HepG2 (cell line): ENCODE data around the gene DDX54. TPM values are rescaled to one million over a fixed set of nuclear protein-coding genes. Genes with fewer than 3 reads are reported as not detected.
A peak's percentile ranks its signal among the peaks of the same experiment; 100 is the strongest.

Source experiments
- ATAC-seq: fragments of 200-7000 bp; cut with Tn5 transposase; 3 replicates; pipeline ENCODE4 v1.9.1; 2020; ENCODE audit warnings: mild to moderate bottlenecking, moderate library complexity
- BruUV-seq: library from RNA; stranded (reverse); fragments of 400-500 nt; replicated peaks from 2 replicates; lab custom pipeline; 2021; lab: Mats Ljungman, UMichigan
- CTCF ChIA-PET: fragments of 300-600 bp; formaldehyde crosslinking; extraction: SDS; loops from one replicate; lab custom pipeline; 2021; ENCODE audit warnings: low total read pairs, inconsistent platforms, low intra/inter-chr PET ratio; lab: Yijun Ruan, JAX
- POLR2A ChIA-PET: fragments of 350-600 bp; sonication (Branson Sonifier 250); formaldehyde crosslinking; loops from one replicate; lab custom pipeline; 2020; ENCODE audit warnings: antibody characterized with exemption, inconsistent platforms; lab: Yijun Ruan, JAX
- DNase-seq: peaks from one replicate; pipeline ENCODE4 v3.0.0-alpha.2; 2015; ENCODE audit warnings: low spot score
- FAIRE-seq: peaks from 3 replicates; lab custom pipeline; 2011; peaks lifted over from hg19 to GRCh38; lab: Jason Lieb, UNC
- H2AFZ ChIP-seq: one replicate; pipeline ENCODE4 v1.6.1; 2011; ENCODE audit warnings: low read length, inconsistent platforms
- H3K27ac ChIP-seq: fragments of 300-600 bp; 3 replicates; pipeline ENCODE4 v1.8.0; 2011; ENCODE audit warnings: mixed run types, mild to moderate bottlenecking, mixed read lengths, low read length, inconsistent platforms; ENCODE audit not compliant: insufficient read depth; ENCODE audit errors: extremely low read length
- H3K27me3 ChIP-seq, 2 experiments: fragments of 200-600 bp in 1 of 2; 2 replicates in 1 of 2; 3 replicates in 1 of 2; pipeline versions ENCODE4 v1.6.0 to v1.8.0; 2011; ENCODE audit warnings: low read length in 2 of 2, mild to moderate bottlenecking in 2 of 2, moderate library complexity in 2 of 2, inconsistent platforms in 1 of 2; ENCODE audit not compliant: insufficient read depth in 2 of 2, control insufficient read depth in 1 of 2
- H3K36me3 ChIP-seq, 2 experiments: fragments of 200-600 bp in 1 of 2; replicated peaks in 1 of 2; 2 replicates in 1 of 2; 3 replicates in 1 of 2; pipeline versions ENCODE4 v1.5.1 to v1.8.0; 2011; ENCODE audit warnings: low read length in 2 of 2, inconsistent platforms in 1 of 2; ENCODE audit not compliant: insufficient read depth in 2 of 2, control insufficient read depth in 1 of 2
- H3K4me1 ChIP-seq: 2 replicates; pipeline ENCODE4 v1.5.1; 2012; ENCODE audit warnings: low read length, inconsistent platforms; ENCODE audit not compliant: insufficient read depth
- H3K4me2 ChIP-seq: 2 replicates; pipeline ENCODE4 v1.6.0; 2011; ENCODE audit warnings: low read depth, low read length, inconsistent platforms
- H3K4me3 ChIP-seq, 3 experiments: fragments of 200-600 bp in 1 of 3; sonication (generic), shearing (Covaris generic) in 1 of 3; replicated peaks in 1 of 3; 2 replicates each; pipeline ENCODE4 v1.5.1; 2011 to 2016; ENCODE audit warnings: low read length in 3 of 3, inconsistent platforms in 2 of 3, low read depth in 2 of 3, mild to moderate bottlenecking in 2 of 3, control low read depth in 1 of 3, mixed read lengths in 1 of 3; ENCODE audit not compliant: insufficient read depth in 1 of 3
- H3K79me2 ChIP-seq: one replicate; pipeline ENCODE4 v1.6.1; 2011; ENCODE audit warnings: low read length, inconsistent platforms; ENCODE audit not compliant: insufficient read depth
- H3K9ac ChIP-seq: 2 replicates; pipeline ENCODE4 v1.6.0; 2011; ENCODE audit warnings: mild to moderate bottlenecking, low read depth, low read length, inconsistent platforms; ENCODE audit not compliant: insufficient read depth
- H3K9me3 ChIP-seq: 2 replicates; pipeline ENCODE4 v1.5.1; 2012; ENCODE audit warnings: mild to moderate bottlenecking, low read length
- H4K20me1 ChIP-seq: 2 replicates; pipeline ENCODE4 v1.6.0; 2011; ENCODE audit warnings: inconsistent platforms, mild to moderate bottlenecking, low read length, moderate library complexity; ENCODE audit not compliant: insufficient read depth
- REL ChIP-seq: sonication (generic); formaldehyde crosslinking; conservative IDR thresholded peaks from 2 replicates; pipeline ENCODE4 v1.8.0; 2022; ENCODE audit warnings: mild to moderate bottlenecking, missing genetic modification reagents, moderate library complexity
- SIN3A ChIP-seq: IDR thresholded peaks from 2 replicates; pipeline ENCODE4 v1.6.1; 2011; ENCODE audit warnings: low read depth, mild to moderate bottlenecking, control low read depth, low read length, borderline replicate concordance
- ZFAT ChIP-seq: sonication (generic); formaldehyde crosslinking; conservative IDR thresholded peaks from 2 replicates; pipeline ENCODE4 v1.8.1; 2023; ENCODE audit warnings: missing genetic modification reagents, inconsistent platforms
- ZMYM2 ChIP-seq: sonication (generic); formaldehyde crosslinking; IDR thresholded peaks from 2 replicates; pipeline ENCODE4 v1.8.0; 2022; ENCODE audit warnings: mild to moderate bottlenecking, missing genetic modification reagents
- ZNF3 ChIP-seq: IDR thresholded peaks from 2 replicates; pipeline ENCODE4 v1.7.0; 2017; ENCODE audit warnings: inconsistent platforms
- WGBS: methylation state at CpG from one replicate; pipeline ENCODE4 v1.1.6; 2017; ENCODE audit warnings: low lambda C conversion rate; 5-methylcytosine and 5-hydroxymethylcytosine counted together
- in situ Hi-C: cut with HindIII; loops from 2 replicates; pipeline ENCODE4 v1.10.0; 2017; ENCODE audit warnings: low pct_unique_long_range_greater_than_20kb; ENCODE audit not compliant: extremely low pct_ligation_motif_present
- intact Hi-C: fragments of 100-400 bp; cut with micrococcal nuclease; formaldehyde crosslinking; loops from one replicate; pipeline ENCODE4 v1.10.0; 2022; ENCODE audit not compliant: unreplicated experiment
- polyA plus RNA-seq, 8 experiments: library from polyadenylated mRNA; depleted of rRNA in 3 of 8; stranded (reverse) in 7 of 8; unstranded in 1 of 8; fragments of >200 nt; fragmentation: Illumina TruSeq in 4 of 8; extraction: Trizol in 4 of 8; gene quantifications; 2 replicates each; pipeline versions ENCODE4 v1.2.1 to v1.2.3, GENCODE V29; 2011 to 2016; ENCODE audit warnings: low read depth in 4 of 8, missing spikeins in 1 of 8, mixed read lengths in 1 of 8; ENCODE audit not compliant: insufficient read depth in 1 of 8
- total RNA-seq, 5 experiments: library from RNA; depleted of rRNA; stranded (reverse); fragments of >200 nt; fragmentation: Illumina TruSeq; extraction: Trizol; gene quantifications; 2 replicates each; pipeline ENCODE4 v1.2.3, GENCODE V29; 2016; ENCODE audit warnings: low read depth in 1 of 5
- TF ChIP-seq, protein P1 (sequence below): sonication (generic); formaldehyde crosslinking; IDR thresholded peaks from 2 replicates; pipeline ENCODE4; 2020; ENCODE audit warnings: missing genetic modification reagents, mild to moderate bottlenecking, borderline replicate concordance
- TF ChIP-seq, protein P2 (sequence below): IDR thresholded peaks from 2 replicates; pipeline ENCODE4 v1.6.1; 2012; ENCODE audit warnings: low read length, improper control_type of control experiment
- TF ChIP-seq, protein P3 (sequence below): sonication (generic); formaldehyde crosslinking; IDR thresholded peaks from 2 replicates; pipeline ENCODE4 v1.5.0; 2020; ENCODE audit warnings: missing genetic modification reagents, mild to moderate bottlenecking, borderline replicate concordance
- TF ChIP-seq, protein P4 (sequence below): sonication (generic); formaldehyde crosslinking; IDR thresholded peaks from 2 replicates; pipeline ENCODE4 v1.5.0; 2020; ENCODE audit warnings: mild to moderate bottlenecking, missing genetic modification reagents
- TF ChIP-seq, protein P5 (sequence below): sonication (generic); formaldehyde crosslinking; IDR thresholded peaks from 2 replicates; pipeline ENCODE4 v1.4.0; 2020; ENCODE audit warnings: missing genetic modification reagents

The DDX54 gene
- total and polyA plus RNA-seq, 2 of the 13 experiments (the other 11 are each of a cell fraction or from before 2014, with no cell fraction given) = 59.7 to 61.1 TPM

DNA sequence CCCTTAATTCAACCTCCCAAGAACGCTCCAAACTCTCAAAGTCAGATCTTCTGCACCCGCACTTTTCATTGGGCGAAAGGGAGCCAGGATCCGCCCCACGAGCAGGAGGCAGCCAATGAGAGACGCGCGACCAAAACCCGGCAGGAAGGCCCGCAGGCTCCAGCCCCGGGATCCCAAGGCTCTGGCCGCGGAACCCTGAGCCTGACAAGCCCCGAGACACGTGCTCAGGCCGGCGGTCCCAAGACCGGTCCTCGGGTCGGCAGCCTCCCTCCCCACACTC is 438 bp downstream of the DDX54 start (continued):
- TF ChIP-seq, protein P1, sequence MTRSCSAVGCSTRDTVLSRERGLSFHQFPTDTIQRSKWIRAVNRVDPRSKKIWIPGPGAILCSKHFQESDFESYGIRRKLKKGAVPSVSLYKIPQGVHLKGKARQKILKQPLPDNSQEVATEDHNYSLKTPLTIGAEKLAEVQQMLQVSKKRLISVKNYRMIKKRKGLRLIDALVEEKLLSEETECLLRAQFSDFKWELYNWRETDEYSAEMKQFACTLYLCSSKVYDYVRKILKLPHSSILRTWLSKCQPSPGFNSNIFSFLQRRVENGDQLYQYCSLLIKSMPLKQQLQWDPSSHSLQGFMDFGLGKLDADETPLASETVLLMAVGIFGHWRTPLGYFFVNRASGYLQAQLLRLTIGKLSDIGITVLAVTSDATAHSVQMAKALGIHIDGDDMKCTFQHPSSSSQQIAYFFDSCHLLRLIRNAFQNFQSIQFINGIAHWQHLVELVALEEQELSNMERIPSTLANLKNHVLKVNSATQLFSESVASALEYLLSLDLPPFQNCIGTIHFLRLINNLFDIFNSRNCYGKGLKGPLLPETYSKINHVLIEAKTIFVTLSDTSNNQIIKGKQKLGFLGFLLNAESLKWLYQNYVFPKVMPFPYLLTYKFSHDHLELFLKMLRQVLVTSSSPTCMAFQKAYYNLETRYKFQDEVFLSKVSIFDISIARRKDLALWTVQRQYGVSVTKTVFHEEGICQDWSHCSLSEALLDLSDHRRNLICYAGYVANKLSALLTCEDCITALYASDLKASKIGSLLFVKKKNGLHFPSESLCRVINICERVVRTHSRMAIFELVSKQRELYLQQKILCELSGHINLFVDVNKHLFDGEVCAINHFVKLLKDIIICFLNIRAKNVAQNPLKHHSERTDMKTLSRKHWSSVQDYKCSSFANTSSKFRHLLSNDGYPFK (CRISPR knock-in tag) = no peak
- TF ChIP-seq, protein P2, sequence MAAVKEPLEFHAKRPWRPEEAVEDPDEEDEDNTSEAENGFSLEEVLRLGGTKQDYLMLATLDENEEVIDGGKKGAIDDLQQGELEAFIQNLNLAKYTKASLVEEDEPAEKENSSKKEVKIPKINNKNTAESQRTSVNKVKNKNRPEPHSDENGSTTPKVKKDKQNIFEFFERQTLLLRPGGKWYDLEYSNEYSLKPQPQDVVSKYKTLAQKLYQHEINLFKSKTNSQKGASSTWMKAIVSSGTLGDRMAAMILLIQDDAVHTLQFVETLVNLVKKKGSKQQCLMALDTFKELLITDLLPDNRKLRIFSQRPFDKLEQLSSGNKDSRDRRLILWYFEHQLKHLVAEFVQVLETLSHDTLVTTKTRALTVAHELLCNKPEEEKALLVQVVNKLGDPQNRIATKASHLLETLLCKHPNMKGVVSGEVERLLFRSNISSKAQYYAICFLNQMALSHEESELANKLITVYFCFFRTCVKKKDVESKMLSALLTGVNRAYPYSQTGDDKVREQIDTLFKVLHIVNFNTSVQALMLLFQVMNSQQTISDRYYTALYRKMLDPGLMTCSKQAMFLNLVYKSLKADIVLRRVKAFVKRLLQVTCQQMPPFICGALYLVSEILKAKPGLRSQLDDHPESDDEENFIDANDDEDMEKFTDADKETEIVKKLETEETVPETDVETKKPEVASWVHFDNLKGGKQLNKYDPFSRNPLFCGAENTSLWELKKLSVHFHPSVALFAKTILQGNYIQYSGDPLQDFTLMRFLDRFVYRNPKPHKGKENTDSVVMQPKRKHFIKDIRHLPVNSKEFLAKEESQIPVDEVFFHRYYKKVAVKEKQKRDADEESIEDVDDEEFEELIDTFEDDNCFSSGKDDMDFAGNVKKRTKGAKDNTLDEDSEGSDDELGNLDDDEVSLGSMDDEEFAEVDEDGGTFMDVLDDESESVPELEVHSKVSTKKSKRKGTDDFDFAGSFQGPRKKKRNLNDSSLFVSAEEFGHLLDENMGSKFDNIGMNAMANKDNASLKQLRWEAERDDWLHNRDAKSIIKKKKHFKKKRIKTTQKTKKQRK = no peak

DNA sequence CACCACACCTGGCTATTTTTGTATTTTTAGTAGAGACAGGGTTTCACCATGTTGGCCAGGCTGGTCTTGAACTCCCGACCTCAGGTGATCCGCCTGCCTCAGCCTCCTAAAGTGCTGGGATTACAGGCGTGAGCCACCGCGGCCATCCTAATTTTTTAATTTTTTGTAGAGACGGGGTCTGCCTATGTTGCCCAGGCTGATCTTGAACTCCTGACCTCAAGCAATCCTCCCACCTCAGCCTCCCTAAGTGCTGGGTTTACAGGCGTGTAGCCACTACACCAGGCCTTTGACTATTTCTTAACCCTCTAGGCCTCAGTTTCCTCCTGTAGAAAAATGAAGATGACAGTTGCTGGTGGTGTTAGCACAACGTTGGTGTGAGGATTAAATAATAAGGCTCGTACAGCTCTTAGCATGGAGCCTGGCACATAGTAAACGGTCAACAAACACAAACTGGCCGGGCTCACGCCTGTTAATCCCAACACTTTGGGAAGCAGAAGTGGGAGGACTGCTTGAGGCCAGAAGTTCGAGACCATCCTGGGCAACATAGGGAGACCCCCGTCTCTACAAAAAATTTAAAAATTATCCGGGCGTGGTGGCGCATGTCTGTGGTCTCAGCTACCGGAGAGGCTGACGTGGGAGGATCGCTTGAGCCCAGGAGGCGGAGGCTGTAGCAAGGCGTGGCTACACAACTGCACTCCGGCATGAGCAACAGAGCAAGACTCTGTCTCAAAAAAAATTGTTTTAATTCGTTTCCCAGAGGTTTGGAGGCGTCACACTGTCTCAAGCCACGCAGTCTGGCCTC is 979 bp downstream of the DDX54 start:
- ATAC-seq = peak; percentile 39
- no peaks in the 10 kb centered on the region; the same call in 1 of the 2 replicates for H4K20me1 ChIP-seq
- peak overlapping the region; percentile 98 for H3K9ac ChIP-seq
- peak; percentile 21 for FAIRE-seq
- no peaks in the 10 kb centered on the region for H3K27me3 ChIP-seq
- no TSS peak for BruUV-seq
- intact Hi-C loops (no loop called here), in situ Hi-C loops (no loop called here)
- peaks cover 34% of the 10 kb centered on the region for H3K4me1 ChIP-seq
- ChIA-PET CTCF (no interaction called here), POLR2A (interaction anchor here (1.3 to 2.5 kb wide), 6 partner anchors 9 to 39 kb away, joined by 3 to 14 read pairs (median 11); partner anchors contain the start of gene TPCN1)
- H3K9me3 ChIP-seq = no peaks in the 10 kb centered on the region
- no peak overlapping the region for H2AFZ ChIP-seq
- TF ChIP-seq REL (CRISPR knock-in tag) (0 out of 2 replicates have a peak, but pooled peaks have one; percentile 6), ZMYM2 (peak; percentile 39; the same call in 1 of the 2 replicates), SIN3A (0 out of 2 replicates have a peak, but pooled peaks have one; percentile 33), ZNF3 (peak; percentile 75; the same call in 1 of the 2 replicates), ZFAT (CRISPR knock-in tag) (no peak)
- TF ChIP-seq, protein P3, sequence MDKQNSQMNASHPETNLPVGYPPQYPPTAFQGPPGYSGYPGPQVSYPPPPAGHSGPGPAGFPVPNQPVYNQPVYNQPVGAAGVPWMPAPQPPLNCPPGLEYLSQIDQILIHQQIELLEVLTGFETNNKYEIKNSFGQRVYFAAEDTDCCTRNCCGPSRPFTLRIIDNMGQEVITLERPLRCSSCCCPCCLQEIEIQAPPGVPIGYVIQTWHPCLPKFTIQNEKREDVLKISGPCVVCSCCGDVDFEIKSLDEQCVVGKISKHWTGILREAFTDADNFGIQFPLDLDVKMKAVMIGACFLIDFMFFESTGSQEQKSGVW (CRISPR knock-in tag) = no peak
- TF ChIP-seq, protein P4, sequence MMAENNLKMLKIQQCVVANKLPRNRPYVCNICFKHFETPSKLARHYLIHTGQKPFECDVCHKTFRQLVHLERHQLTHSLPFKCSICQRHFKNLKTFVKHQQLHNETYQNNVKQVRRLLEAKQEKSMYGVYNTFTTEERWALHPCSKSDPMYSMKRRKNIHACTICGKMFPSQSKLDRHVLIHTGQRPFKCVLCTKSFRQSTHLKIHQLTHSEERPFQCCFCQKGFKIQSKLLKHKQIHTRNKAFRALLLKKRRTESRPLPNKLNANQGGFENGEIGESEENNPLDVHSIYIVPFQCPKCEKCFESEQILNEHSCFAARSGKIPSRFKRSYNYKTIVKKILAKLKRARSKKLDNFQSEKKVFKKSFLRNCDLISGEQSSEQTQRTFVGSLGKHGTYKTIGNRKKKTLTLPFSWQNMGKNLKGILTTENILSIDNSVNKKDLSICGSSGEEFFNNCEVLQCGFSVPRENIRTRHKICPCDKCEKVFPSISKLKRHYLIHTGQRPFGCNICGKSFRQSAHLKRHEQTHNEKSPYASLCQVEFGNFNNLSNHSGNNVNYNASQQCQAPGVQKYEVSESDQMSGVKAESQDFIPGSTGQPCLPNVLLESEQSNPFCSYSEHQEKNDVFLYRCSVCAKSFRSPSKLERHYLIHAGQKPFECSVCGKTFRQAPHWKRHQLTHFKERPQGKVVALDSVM (CRISPR knock-in tag) = peak; percentile 96
- TF ChIP-seq, protein P5, sequence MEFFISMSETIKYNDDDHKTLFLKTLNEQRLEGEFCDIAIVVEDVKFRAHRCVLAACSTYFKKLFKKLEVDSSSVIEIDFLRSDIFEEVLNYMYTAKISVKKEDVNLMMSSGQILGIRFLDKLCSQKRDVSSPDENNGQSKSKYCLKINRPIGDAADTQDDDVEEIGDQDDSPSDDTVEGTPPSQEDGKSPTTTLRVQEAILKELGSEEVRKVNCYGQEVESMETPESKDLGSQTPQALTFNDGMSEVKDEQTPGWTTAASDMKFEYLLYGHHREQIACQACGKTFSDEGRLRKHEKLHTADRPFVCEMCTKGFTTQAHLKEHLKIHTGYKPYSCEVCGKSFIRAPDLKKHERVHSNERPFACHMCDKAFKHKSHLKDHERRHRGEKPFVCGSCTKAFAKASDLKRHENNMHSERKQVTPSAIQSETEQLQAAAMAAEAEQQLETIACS (CRISPR knock-in tag) = no peak
- WGBS = 28% methylated on average over 21 of the region's 26 CpGs
- DNase-seq = no peak
- peaks cover 50% of the 10 kb centered on the region for H3K79me2 ChIP-seq
- H3K4me3 ChIP-seq = peak overlapping the region; percentile 70 to 96 (median 86)
- peak overlapping the region; percentile 80 for H3K4me2 ChIP-seq
- peaks cover 15 to 31% of the 10 kb centered on the region in 2 experiments; a peak in 4 of 5 replicates for H3K36me3 ChIP-seq
- peak overlapping the region; percentile 93 for H3K27ac ChIP-seq
